ENCODE data around the gene SV2A. TPM values are rescaled to one million over a fixed set of nuclear protein-coding genes. Genes with fewer than 3 reads are reported as not detected.
"Not testable (repeated sequence)": the region's sequence is repeated elsewhere in the genome, so short reads cannot be mapped to it uniquely, and the experiment has no call there.

SV2A gene
- total RNA-seq, 1 experiment from 2014 or later, result not detected

DNA sequence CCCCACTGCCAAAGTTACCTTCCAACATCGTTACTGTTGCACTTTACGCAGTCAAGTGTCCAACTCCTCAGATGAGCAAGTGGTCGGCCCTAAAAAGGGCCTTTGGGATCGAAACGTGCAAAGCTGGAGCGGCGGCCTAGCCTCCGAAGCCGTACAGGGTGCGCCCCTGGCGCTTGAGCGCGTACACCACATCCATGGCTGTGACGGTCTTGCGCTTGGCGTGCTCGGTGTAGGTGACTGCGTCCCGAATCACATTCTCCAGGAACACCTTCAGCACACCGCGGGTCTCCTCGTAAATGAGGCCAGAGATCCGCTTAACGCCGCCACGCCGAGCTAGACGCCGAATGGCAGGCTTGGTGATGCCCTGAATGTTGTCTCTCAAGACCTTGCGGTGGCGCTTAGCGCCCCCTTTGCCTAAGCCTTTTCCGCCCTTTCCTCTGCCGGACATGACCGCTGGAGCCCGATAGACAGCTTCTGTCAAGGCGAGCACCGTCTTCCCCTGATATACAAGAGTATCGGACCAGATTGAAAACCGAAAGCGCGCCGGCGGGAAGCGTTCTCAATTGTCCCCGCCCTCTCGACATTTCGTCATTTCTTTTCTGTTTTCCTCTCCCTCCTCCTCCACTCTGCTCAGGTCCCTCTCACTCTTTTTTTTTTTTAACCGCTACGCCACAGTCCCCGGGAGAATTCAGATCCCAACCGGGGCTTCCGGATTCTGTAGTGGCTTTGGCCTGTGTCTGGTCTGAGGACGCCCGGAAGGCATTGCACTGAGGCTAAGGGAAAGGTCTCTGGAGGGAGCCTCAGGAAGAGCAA, 56.8 kb downstream of the SV2A start:
- DNase-seq (ENCODE audit: unreplicated experiment); H3K9me3 Mint-ChIP-seq (ENCODE audit: unreplicated experiment); H3K4me1 Mint-ChIP-seq (ENCODE audit: insufficient read depth, unreplicated experiment); intact Hi-C loops (cut with micrococcal nuclease); H3K27me3 Mint-ChIP-seq (ENCODE audit: insufficient read depth, unreplicated experiment); CTCF ChIA-PET; H3K36me3 Mint-ChIP-seq (ENCODE audit: insufficient read depth, unreplicated experiment); BruUV-seq (replicated peaks); H3K4me3 Mint-ChIP-seq (ENCODE audit: unreplicated experiment); H3K27ac Mint-ChIP-seq (ENCODE audit: low read depth, unreplicated experiment); POLR2A ChIA-PET: not testable (repeated sequence)

DNA sequence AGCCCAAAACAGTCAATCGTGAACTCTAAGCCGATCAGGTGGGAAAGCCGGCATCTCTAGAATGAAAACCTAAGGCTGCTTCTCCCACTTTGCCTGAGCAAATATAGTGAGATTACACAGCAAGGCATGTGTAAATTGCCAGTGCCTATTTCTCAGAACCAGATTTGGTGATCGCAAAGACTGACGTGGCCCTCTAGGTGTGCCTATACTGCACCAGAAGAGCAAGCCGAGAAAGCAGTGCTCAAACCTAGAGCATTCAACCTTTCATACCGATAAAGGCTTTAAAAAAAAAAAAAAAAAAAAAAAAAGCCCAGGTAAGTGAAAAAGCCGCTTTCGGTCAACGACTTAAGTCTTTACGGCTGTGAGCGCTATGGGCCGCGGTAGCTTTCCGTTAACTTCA, 57.4 kb downstream of the SV2A start:
- H3K27ac Mint-ChIP-seq (ENCODE audit: low read depth, unreplicated experiment); DNase-seq (ENCODE audit: unreplicated experiment); H3K36me3 Mint-ChIP-seq (ENCODE audit: insufficient read depth, unreplicated experiment); H3K4me1 Mint-ChIP-seq (ENCODE audit: insufficient read depth, unreplicated experiment); H3K27me3 Mint-ChIP-seq (ENCODE audit: insufficient read depth, unreplicated experiment); CTCF ChIA-PET; BruUV-seq (replicated peaks); H3K9me3 Mint-ChIP-seq (ENCODE audit: unreplicated experiment); H3K4me3 Mint-ChIP-seq (ENCODE audit: unreplicated experiment); POLR2A ChIA-PET; intact Hi-C loops (cut with micrococcal nuclease): not testable (repeated sequence)

Other genes with a start within 250 kb of the SV2A start
- not detected in 2 replicates for gene FCGR1A, start 135.2 kb downstream of the SV2A start, total RNA-seq (2022)
- 17.4 and 22.4 TPM in 2 replicates for gene BOLA1, start 18.3 kb downstream of the SV2A start, total RNA-seq (2022)
- 79.2 and 99.2 TPM in 2 replicates for gene SF3B4, start 10.0 kb upstream of the SV2A start, total RNA-seq (2022)
- 23.8 and 33.5 TPM in 2 replicates for gene MTMR11, start 19.0 kb upstream of the SV2A start, total RNA-seq (2022)
- gene OTUD7B, start 92.9 kb upstream of the SV2A start, total RNA-seq (2022), result 44.3 and 47.4 TPM in 2 replicates
- gene VPS45, start 149.9 kb upstream of the SV2A start, total RNA-seq (2022), result 35.1 and 55.1 TPM in 2 replicates
- 1.9 and 5.2 TPM in 2 replicates for gene PLEKHO1, start 232.1 kb upstream of the SV2A start, total RNA-seq (2022)